A549 (cell line): ENCODE data around the gene CORO2B.

Source experiments
- CBX8 ChIP-seq: fragments of 200-600 bp; sonication (generic); IDR thresholded peaks from 2 replicates; pipeline ENCODE4 v1.6.1; 2016
- CHD4 ChIP-seq: fragments of 200-600 bp; sonication (generic); IDR thresholded peaks from 2 replicates; pipeline ENCODE4 v1.6.1; 2016; ENCODE audit warnings: antibody characterized with exemption, mild to moderate bottlenecking, borderline replicate concordance
- CTCF ChIP-seq: fragments of >200 bp; sonication (Bioruptor Twin); formaldehyde crosslinking; IDR thresholded peaks from 3 replicates; pipeline ENCODE4 v1.5.1; 2016
- ESRRA ChIP-seq: fragments of 150-350 bp; IDR thresholded peaks from 2 replicates; pipeline ENCODE4 v1.6.1; 2014; ENCODE audit warnings: mild to moderate bottlenecking, low read length, borderline replicate concordance
- FOXS1 ChIP-seq: fragments of 250-450 bp; sonication (Bioruptor Pico); IDR thresholded peaks from 2 replicates; pipeline ENCODE4 v1.5.0; 2020; ENCODE audit warnings: mild to moderate bottlenecking, moderate library complexity
- JUN ChIP-seq, 2 experiments: fragments of >200 bp; sonication (Bioruptor Twin); formaldehyde crosslinking; IDR thresholded peaks; 2 replicates in 1 of 2; 3 replicates in 1 of 2; pipeline ENCODE4 v1.6.1; 2016 to 2017
- JUNB ChIP-seq: fragments of >200 bp; sonication (Bioruptor Twin); formaldehyde crosslinking; IDR thresholded peaks from 2 replicates; pipeline ENCODE4 v1.6.1; 2016
- MAFK ChIP-seq: fragments of 450-650 bp; IDR thresholded peaks from 2 replicates; pipeline ENCODE4 v1.6.1; 2014; ENCODE audit not compliant: partially characterized antibody
- MYC ChIP-seq: IDR thresholded peaks from 2 replicates; pipeline ENCODE4 v1.6.1; 2012; ENCODE audit warnings: mild to moderate bottlenecking, inconsistent platforms, low read length, improper control_type of control experiment, borderline replicate concordance
- POLR2A ChIP-seq: IDR thresholded peaks from 2 replicates; pipeline ENCODE4 v1.6.1; 2012; ENCODE audit warnings: mild to moderate bottlenecking, low read length
- POLR2AphosphoS2 ChIP-seq: conservative IDR thresholded peaks from 2 replicates; pipeline ENCODE4 v1.6.1; 2012; ENCODE audit warnings: low read length, improper control_type of control experiment, inconsistent platforms
- RAD21 ChIP-seq, 2 experiments: fragments of >200 bp in 1 of 2; sonication (Bioruptor Twin) in 1 of 2; formaldehyde crosslinking in 1 of 2; IDR thresholded peaks in 1 of 2; conservative IDR thresholded peaks in 1 of 2; 2 replicates in 1 of 2; 3 replicates in 1 of 2; pipeline ENCODE4 v1.6.1; 2012 to 2018; ENCODE audit warnings: inconsistent platforms in 1 of 2
- RFX5 ChIP-seq: fragments of 450-650 bp; IDR thresholded peaks from 2 replicates; pipeline ENCODE4 v1.7.1; 2014; ENCODE audit warnings: antibody characterized with exemption, mild to moderate bottlenecking, moderate library complexity
- SMC3 ChIP-seq: fragments of >200 bp; sonication (Bioruptor Twin); formaldehyde crosslinking; IDR thresholded peaks from 3 replicates; pipeline ENCODE4 v1.6.1; 2018; ENCODE audit warnings: inconsistent platforms

GRCh38 chr15:68713874-68714273 lies 135.1 kb downstream of the CORO2B start:
- no peak for TF ChIP-seq CTCF
- TF ChIP-seq ESRRA: no peak
- TF ChIP-seq RFX5: no peak
- TF ChIP-seq CHD4: no peak
- TF ChIP-seq RAD21 (conservative IDR thresholded peaks at IDR 0.05 in 1 of 2, IDR thresholded peaks at IDR 0.05 in 1 of 2): no peak
- TF ChIP-seq JUNB: no peak
- TF ChIP-seq POLR2A: no peak
- TF ChIP-seq POLR2AphosphoS2: no peak
- no peak for TF ChIP-seq SMC3
- no peak for TF ChIP-seq FOXS1 (CRISPR knock-in tag)
- TF ChIP-seq CBX8: no peak
- no peak for TF ChIP-seq JUN (IDR thresholded peaks at IDR 0.05)
- no peak for TF ChIP-seq MYC
- TF ChIP-seq MAFK: no peak
